Activated CD8-positive, alpha-beta T cell treated with anti-CD3 and anti-CD28 coated beads for 36 hours (primary cell): ENCODE data around the gene COL25A1. TPM values are rescaled to one million over a fixed set of nuclear protein-coding genes. Genes with fewer than 3 reads are reported as not detected.

Source experiments
- ATAC-seq: fragments of 200-7000 bp; cut with Tn5 transposase; one replicate; pipeline ENCODE4 v1.10.0; 2021; ENCODE audit warnings: mild to moderate bottlenecking, moderate library complexity
- CTCF ChIA-PET: fragments of 350-600 bp; sonication (Branson Sonifier 250); formaldehyde crosslinking; loops from one replicate; lab custom pipeline; 2021; ENCODE audit warnings: antibody characterized with exemption; lab: Charles Lee
- POLR2A ChIA-PET: fragments of 350-600 bp; sonication (Branson Sonifier 250); formaldehyde crosslinking; loops from one replicate; lab custom pipeline; 2021; ENCODE audit warnings: antibody characterized with exemption; lab: Charles Lee
- DNase-seq: peaks from one replicate; pipeline ENCODE4 v3.0.0-alpha.2; 2020
- H3K27ac Mint-ChIP-seq: one replicate; pipeline ENCODE4 v1.8.0; 2021; ENCODE audit warnings: mild to moderate bottlenecking, mixed read lengths
- H3K27me3 Mint-ChIP-seq: one replicate; pipeline ENCODE4 v1.8.0; 2021; ENCODE audit warnings: mixed read lengths
- H3K36me3 Mint-ChIP-seq: one replicate; pipeline ENCODE4 v1.8.0; 2021; ENCODE audit warnings: low read depth, mixed read lengths
- H3K4me1 Mint-ChIP-seq: one replicate; pipeline ENCODE4 v1.8.0; 2021; ENCODE audit warnings: low read depth, mixed read lengths
- H3K4me3 Mint-ChIP-seq: one replicate; pipeline ENCODE4 v1.8.0; 2021; ENCODE audit warnings: mild to moderate bottlenecking, moderate library complexity, mixed read lengths
- H3K9me3 Mint-ChIP-seq: one replicate; pipeline ENCODE4 v1.8.0; 2021; ENCODE audit warnings: mixed read lengths
- CTCF ChIP-seq: fragments of 200-600 bp; IDR thresholded peaks from one replicate; pipeline ENCODE4 v1.8.0; 2022; ENCODE audit warnings: antibody characterized with exemption, mild to moderate bottlenecking
- intact Hi-C: fragments of 100-400 bp; cut with micrococcal nuclease; formaldehyde crosslinking; loops from one replicate; pipeline ENCODE4 v1.10.0; 2022
- total RNA-seq, 2 experiments: library from RNA; stranded (reverse); gene quantifications; one replicate each; pipeline ENCODE4 v1.2.3, GENCODE V29; 2021

Gene COL25A1
- total RNA-seq, 2 experiments from 2014 or later = not detected

GRCh38 chr4:109256818-109257217, 45.6 kb downstream of the COL25A1 start:
- ChIA-PET CTCF (no interaction called here), POLR2A (no interaction called here)
- Mint-ChIP-seq H3K4me3 (no peak overlapping the region), H3K27me3 (peaks cover 6% of the 10 kb centered on the region), H3K27ac (no peak overlapping the region), H3K9me3 (no peaks in the 10 kb centered on the region), H3K36me3 (no peaks in the 10 kb centered on the region), H3K4me1 (no peaks in the 10 kb centered on the region)
- intact Hi-C loops = no loop called here
- no peak for DNase-seq
- no peak for TF ChIP-seq CTCF
- no peak for ATAC-seq

- ATAC-seq (no peak), DNase-seq (no peak)
- intact Hi-C loops = no loop called here
- no peaks in the 10 kb centered on the region for H3K4me1 Mint-ChIP-seq
- no peaks in the 10 kb centered on the region for H3K9me3 Mint-ChIP-seq
- no peak overlapping the region for H3K27ac Mint-ChIP-seq
- H3K27me3 Mint-ChIP-seq = peaks cover 6% of the 10 kb centered on the region
- TF ChIP-seq CTCF = no peak
- no peaks in the 10 kb centered on the region for H3K36me3 Mint-ChIP-seq
- CTCF ChIA-PET = no interaction called here
- POLR2A ChIA-PET = no interaction called here
- no peak overlapping the region for H3K4me3 Mint-ChIP-seq
These were observed 47.6 kb downstream of the COL25A1 start for GRCh38 chr4:109254845-109255244.

GRCh38 chr4:109251396-109251795, 51.1 kb downstream of the COL25A1 start:
- ATAC-seq (no peak), DNase-seq (no peak)
- Mint-ChIP-seq H3K27me3 (peaks cover 4% of the 10 kb centered on the region), H3K9me3 (no peaks in the 10 kb centered on the region), H3K27ac (no peak overlapping the region), H3K4me1 (no peaks in the 10 kb centered on the region), H3K36me3 (no peaks in the 10 kb centered on the region), H3K4me3 (no peak overlapping the region)
- no peak for TF ChIP-seq CTCF
- ChIA-PET CTCF (no interaction called here), POLR2A (no interaction called here)
- intact Hi-C loops = no loop called here

GRCh38 chr4:109248322-109248900, 54.0 kb downstream of the COL25A1 start:
- H3K27me3 Mint-ChIP-seq = no peaks in the 10 kb centered on the region
- ATAC-seq = no peak
- DNase-seq = no peak
- H3K4me3 Mint-ChIP-seq = no peak overlapping the region
- intact Hi-C loops = no loop called here
- no peaks in the 10 kb centered on the region for H3K4me1 Mint-ChIP-seq
- no peaks in the 10 kb centered on the region for H3K36me3 Mint-ChIP-seq
- no peaks in the 10 kb centered on the region for H3K9me3 Mint-ChIP-seq
- no peak overlapping the region for H3K27ac Mint-ChIP-seq
- ChIA-PET CTCF (interaction anchor here (1.2 kb wide), 1 partner anchor 45 kb away, joined by 3 read pairs; no protein-coding TSS in a partner anchor), POLR2A (no interaction called here)
- no peak for TF ChIP-seq CTCF

- no peaks in the 10 kb centered on the region for H3K9me3 Mint-ChIP-seq
- DNase-seq = no peak
- H3K4me1 Mint-ChIP-seq = no peaks in the 10 kb centered on the region
- ChIA-PET CTCF (no interaction called here), POLR2A (no interaction called here)
- intact Hi-C loops = no loop called here
- peaks cover 4% of the 10 kb centered on the region for H3K27me3 Mint-ChIP-seq
- H3K36me3 Mint-ChIP-seq = no peaks in the 10 kb centered on the region
- H3K27ac Mint-ChIP-seq = no peak overlapping the region
- no peak overlapping the region for H3K4me3 Mint-ChIP-seq
- TF ChIP-seq CTCF = no peak
- no peak for ATAC-seq
These were observed 58.6 kb downstream of the COL25A1 start for GRCh38 chr4:109243871-109244270.
